Measurements from ENCODE around the gene ZDHHC8. TPM values are rescaled to one million over a fixed set of nuclear protein-coding genes. Genes with fewer than 3 reads are reported as not detected.

ZDHHC8 gene
- total RNA-seq, 1 donor from 2014 or later, result 35.5 TPM

GRCh38 chr22:20171288-20172140, 39.9 kb downstream of the ZDHHC8 start:
- intact Hi-C loops (cut with DNase I), result no loop called here
- DNase-seq (ENCODE audit: low spot score in 2 of 2), result no peak
- Histone ChIP-seq H3K36me3 (no peaks in the 10 kb centered on the region), H3K9me3 (no peaks in the 10 kb centered on the region), H3K4me3 (no peak overlapping the region), H3K27me3 (no peaks in the 10 kb centered on the region), H3K4me1 (no peaks in the 10 kb centered on the region), H3K27ac (no peak overlapping the region)
- TF ChIP-seq, protein P1, sequence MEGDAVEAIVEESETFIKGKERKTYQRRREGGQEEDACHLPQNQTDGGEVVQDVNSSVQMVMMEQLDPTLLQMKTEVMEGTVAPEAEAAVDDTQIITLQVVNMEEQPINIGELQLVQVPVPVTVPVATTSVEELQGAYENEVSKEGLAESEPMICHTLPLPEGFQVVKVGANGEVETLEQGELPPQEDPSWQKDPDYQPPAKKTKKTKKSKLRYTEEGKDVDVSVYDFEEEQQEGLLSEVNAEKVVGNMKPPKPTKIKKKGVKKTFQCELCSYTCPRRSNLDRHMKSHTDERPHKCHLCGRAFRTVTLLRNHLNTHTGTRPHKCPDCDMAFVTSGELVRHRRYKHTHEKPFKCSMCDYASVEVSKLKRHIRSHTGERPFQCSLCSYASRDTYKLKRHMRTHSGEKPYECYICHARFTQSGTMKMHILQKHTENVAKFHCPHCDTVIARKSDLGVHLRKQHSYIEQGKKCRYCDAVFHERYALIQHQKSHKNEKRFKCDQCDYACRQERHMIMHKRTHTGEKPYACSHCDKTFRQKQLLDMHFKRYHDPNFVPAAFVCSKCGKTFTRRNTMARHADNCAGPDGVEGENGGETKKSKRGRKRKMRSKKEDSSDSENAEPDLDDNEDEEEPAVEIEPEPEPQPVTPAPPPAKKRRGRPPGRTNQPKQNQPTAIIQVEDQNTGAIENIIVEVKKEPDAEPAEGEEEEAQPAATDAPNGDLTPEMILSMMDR (IDR thresholded peaks at IDR 0.05), result no peak

DNA sequence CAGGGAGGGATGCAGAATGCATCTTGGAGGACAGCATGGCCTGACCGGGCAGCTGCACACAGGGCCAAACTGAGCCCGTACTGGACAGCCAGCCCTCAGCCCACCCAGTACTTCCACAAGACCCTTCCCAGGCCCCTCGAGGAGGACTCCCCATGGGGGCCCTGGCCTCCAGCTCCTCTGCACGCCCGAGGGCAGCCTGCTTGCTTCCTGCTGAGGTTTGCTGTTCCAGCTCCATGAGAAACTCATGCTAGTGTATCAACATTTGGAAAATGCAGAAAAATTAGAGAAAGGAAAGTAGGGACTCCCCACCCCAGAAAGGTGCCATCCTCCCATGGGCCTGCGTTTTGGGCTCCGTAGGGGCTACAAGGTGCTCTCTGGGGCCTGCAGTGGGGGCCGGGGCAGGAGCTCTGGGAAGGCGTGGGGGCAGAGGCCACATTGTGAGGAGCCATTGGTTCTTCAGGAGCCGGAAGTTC, 40.6 kb downstream of the ZDHHC8 start:
- no peaks in the 10 kb centered on the region for H3K4me1 ChIP-seq
- no peaks in the 10 kb centered on the region for H3K9me3 ChIP-seq
- no peak for DNase-seq (ENCODE audit: low spot score in 2 of 2)
- no peaks in the 10 kb centered on the region for H3K27me3 ChIP-seq
- TF ChIP-seq, protein P1 (IDR thresholded peaks at IDR 0.05), result no peak
- H3K36me3 ChIP-seq, result no peaks in the 10 kb centered on the region
- intact Hi-C loops (cut with DNase I), result no loop called here
- H3K27ac ChIP-seq, result no peak overlapping the region
- no peak overlapping the region for H3K4me3 ChIP-seq

- DNase-seq (ENCODE audit: low spot score in 2 of 2), result no peak
- H3K4me1 ChIP-seq, result no peaks in the 10 kb centered on the region
- TF ChIP-seq, protein P1 (IDR thresholded peaks at IDR 0.05), result no peak
- no peak overlapping the region for H3K4me3 ChIP-seq
- no peaks in the 10 kb centered on the region for H3K27me3 ChIP-seq
- H3K36me3 ChIP-seq, result no peaks in the 10 kb centered on the region
- no peaks in the 10 kb centered on the region for H3K9me3 ChIP-seq
- no peak overlapping the region for H3K27ac ChIP-seq
- intact Hi-C loops (cut with DNase I), result no loop called here
Measured at GRCh38 chr22:20173246-20173645, 41.6 kb downstream of the ZDHHC8 start.

DNA sequence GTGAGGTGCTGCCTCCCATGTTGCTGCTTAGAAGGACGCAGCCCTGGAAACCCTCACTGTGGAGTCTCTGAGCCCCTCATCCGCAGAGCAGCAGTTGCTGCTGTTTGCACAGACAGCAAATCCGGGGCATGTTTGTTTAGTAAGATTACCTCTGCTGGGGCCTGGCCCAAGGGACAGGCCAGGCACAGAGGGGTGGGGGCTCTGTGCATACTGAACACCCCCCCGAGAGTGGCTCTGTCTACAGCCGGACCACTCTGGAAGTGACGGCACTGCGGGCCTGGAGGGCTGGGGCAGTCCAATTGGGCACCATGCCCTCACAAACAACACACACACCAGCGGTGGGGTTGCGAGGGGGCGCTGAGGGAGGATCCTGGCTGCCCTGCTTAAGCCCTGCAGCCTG, 42.2 kb downstream of the ZDHHC8 start:
- H3K4me3 ChIP-seq, result no peak overlapping the region
- H3K36me3 ChIP-seq, result no peaks in the 10 kb centered on the region
- intact Hi-C loops (cut with DNase I), result no loop called here
- H3K27me3 ChIP-seq, result no peaks in the 10 kb centered on the region
- no peaks in the 10 kb centered on the region for H3K4me1 ChIP-seq
- TF ChIP-seq, protein P1 (IDR thresholded peaks at IDR 0.05), result no peak
- H3K27ac ChIP-seq, result no peak overlapping the region
- H3K9me3 ChIP-seq, result no peaks in the 10 kb centered on the region
- DNase-seq (ENCODE audit: low spot score in 2 of 2), result no peak

DNA sequence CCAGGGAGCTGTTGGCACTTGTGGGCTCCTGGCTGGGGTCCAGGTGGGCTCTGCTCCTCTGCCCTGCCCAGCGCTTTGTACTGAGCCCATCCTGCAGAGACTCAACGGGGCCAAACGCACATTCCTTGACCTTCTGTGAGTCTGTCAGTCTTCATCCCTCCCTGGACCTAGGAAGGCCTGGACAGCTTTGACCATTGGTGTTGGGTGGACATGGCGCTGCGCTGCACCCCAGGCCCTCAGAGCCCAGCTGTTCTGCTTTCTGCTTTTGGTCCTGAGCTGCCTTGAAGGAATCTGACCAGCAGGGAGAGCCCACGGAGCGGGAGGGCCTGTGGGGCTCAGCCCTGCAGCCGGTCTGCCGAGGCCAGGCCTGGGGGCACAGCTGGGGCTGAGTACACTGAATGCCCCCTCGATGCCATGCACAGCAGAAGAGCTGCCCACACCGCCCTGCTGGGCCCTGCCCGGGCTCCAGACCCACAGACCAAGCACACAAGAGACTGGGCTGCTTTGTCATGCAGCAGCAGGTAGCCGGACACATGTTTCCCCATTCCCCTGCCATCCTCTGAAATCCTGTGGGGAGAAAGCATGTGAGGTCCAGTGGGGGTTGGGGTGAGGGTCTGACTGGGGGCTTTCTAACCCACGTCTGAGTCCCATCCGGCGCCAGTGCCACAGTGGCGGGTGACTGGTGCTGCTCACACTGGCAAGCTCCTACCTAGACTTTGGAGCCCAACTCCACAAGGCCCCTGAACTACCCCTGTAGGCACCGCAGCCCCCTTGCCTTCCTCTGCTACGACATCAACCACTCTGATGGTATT, 43.4 kb downstream of the ZDHHC8 start:
- TF ChIP-seq, protein P1 (IDR thresholded peaks at IDR 0.05), result peak in 1 of 3 experiments; percentile 30
- Histone ChIP-seq H3K9me3 (no peaks in the 10 kb centered on the region), H3K27ac (no peak overlapping the region), H3K27me3 (no peaks in the 10 kb centered on the region), H3K36me3 (no peaks in the 10 kb centered on the region), H3K4me3 (no peak overlapping the region), H3K4me1 (no peaks in the 10 kb centered on the region)
- intact Hi-C loops (cut with DNase I), result no loop called here
- DNase-seq (ENCODE audit: low spot score in 2 of 2), result no peak
